Measurements from ENCODE around the gene UBASH3A. TPM values are rescaled to one million over a fixed set of nuclear protein-coding genes. Genes with fewer than 3 reads are reported as not detected.

The UBASH3A gene
- polyA plus RNA-seq, 3 donors, result not detected

GRCh38 chr21:42406201-42406621 lies 2.5 kb downstream of the UBASH3A start:
- Histone ChIP-seq H3K4me1 (ENCODE audit: control insufficient read depth in 1 of 2, insufficient read depth in 2 of 2, low read length in 2 of 2) (peaks cover 8 to 11% of the 10 kb centered on the region in 2 donors), H3K27ac (ENCODE audit: low read depth in 1 of 2, low read length in 2 of 2) (no peak overlapping the region), H3K9me3 (replicated peaks in 1 of 2; ENCODE audit: control insufficient read depth in 1 of 2, insufficient read depth in 1 of 2, low read length in 2 of 2) (no peaks in the 10 kb centered on the region), H3K27me3 (ENCODE audit: control insufficient read depth in 2 of 2, insufficient read depth in 2 of 2, low read length in 2 of 2) (no peaks in the 10 kb centered on the region), H2AFZ (ENCODE audit: insufficient read depth, low read depth, low read length, poor library complexity, severe bottlenecking) (peak overlapping the region; percentile 54), H3K36me3 (replicated peaks in 1 of 2; ENCODE audit: control insufficient read depth in 1 of 2, insufficient read depth in 2 of 2, low read length in 2 of 2) (no peaks in the 10 kb centered on the region), H4K20me1 (ENCODE audit: insufficient read depth, low read length) (no peaks in the 10 kb centered on the region), H3K4me2 (replicated peaks; ENCODE audit: extremely low read depth, low read length, poor library complexity, severe bottlenecking) (peak overlapping the region; percentile 20), H3K4me3 (replicated peaks in 1 of 3; ENCODE audit: low read depth in 2 of 3, low read length in 3 of 3) (no peak overlapping the region), H3K9ac (ENCODE audit: insufficient read depth, low read length, poor library complexity, severe bottlenecking) (no peak overlapping the region), H3K79me2 (ENCODE audit: insufficient read depth, low read length) (no peaks in the 10 kb centered on the region)
- Mint-ChIP-seq H3K4me3 (peak overlapping the region in 1 of 2 donors; percentile 8), H3K36me3 (no peaks in the 10 kb centered on the region), H3K27me3 (ENCODE audit: low read depth in 3 of 3) (peaks cover 0 to 2% (median 1%) of the 10 kb centered on the region in 3 donors), H3K9me3 (peaks cover 0 to 5% (median 2%) of the 10 kb centered on the region in 7 donors), H3K4me1 (peaks cover 12% of the 10 kb centered on the region), H3K27ac (peak overlapping the region in 2 of 7 donors; percentile 11 to 44)
- intact Hi-C loops (cut with micrococcal nuclease), result no loop called here
- DNase-seq, result no peak
- WGBS (ENCODE audit: insufficient coverage), result 77% methylated on average over 6 of the region's 10 CpGs
- no peak for TF ChIP-seq CTCF (IDR thresholded peaks at IDR 0.05)

- DNase-seq, result no peak
- Mint-ChIP-seq H3K4me1 (peaks cover 12% of the 10 kb centered on the region), H3K36me3 (no peaks in the 10 kb centered on the region), H3K9me3 (peaks cover 0 to 2% (median under 1%) of the 10 kb centered on the region in 7 donors), H3K27me3 (ENCODE audit: low read depth in 3 of 3) (peaks cover 0 to 2% (median 1%) of the 10 kb centered on the region in 3 donors), H3K4me3 (no peak overlapping the region), H3K27ac (peak overlapping the region in 2 of 7 donors; percentile 42 to 57)
- Histone ChIP-seq H3K9me3 (replicated peaks in 1 of 2; ENCODE audit: control insufficient read depth in 1 of 2, insufficient read depth in 1 of 2, low read length in 2 of 2) (no peaks in the 10 kb centered on the region), H3K4me3 (replicated peaks in 1 of 3; ENCODE audit: low read depth in 2 of 3, low read length in 3 of 3) (no peak overlapping the region), H3K27me3 (ENCODE audit: control insufficient read depth in 2 of 2, insufficient read depth in 2 of 2, low read length in 2 of 2) (no peaks in the 10 kb centered on the region), H3K79me2 (ENCODE audit: insufficient read depth, low read length) (no peaks in the 10 kb centered on the region), H2AFZ (ENCODE audit: insufficient read depth, low read depth, low read length, poor library complexity, severe bottlenecking) (no peak overlapping the region), H4K20me1 (ENCODE audit: insufficient read depth, low read length) (no peaks in the 10 kb centered on the region), H3K4me1 (ENCODE audit: control insufficient read depth in 1 of 2, insufficient read depth in 2 of 2, low read length in 2 of 2) (peaks cover 8 to 11% of the 10 kb centered on the region in 2 donors), H3K36me3 (replicated peaks in 1 of 2; ENCODE audit: control insufficient read depth in 1 of 2, insufficient read depth in 2 of 2, low read length in 2 of 2) (no peaks in the 10 kb centered on the region), H3K27ac (ENCODE audit: low read depth in 1 of 2, low read length in 2 of 2) (no peak overlapping the region), H3K4me2 (replicated peaks; ENCODE audit: extremely low read depth, low read length, poor library complexity, severe bottlenecking) (no peak overlapping the region), H3K9ac (ENCODE audit: insufficient read depth, low read length, poor library complexity, severe bottlenecking) (no peak overlapping the region)
- no peak for TF ChIP-seq CTCF (IDR thresholded peaks at IDR 0.05)
- intact Hi-C loops (cut with micrococcal nuclease), result no loop called here
- 100% methylated on average over 1 of the region's 7 CpGs for WGBS (ENCODE audit: insufficient coverage)
Measured at GRCh38 chr21:42406866-42407265, 3.2 kb downstream of the UBASH3A start.
